ENCODE measurements around the gene REG4. TPM values are rescaled to one million over a fixed set of nuclear protein-coding genes. Genes with fewer than 3 reads are reported as not detected.

The REG4 gene
- polyA plus RNA-seq, 1 donor from 2014 or later: not detected

GRCh38 chr1:119811985-119812557 is 811 bp upstream of the REG4 start:
- Histone ChIP-seq H2AFZ (ENCODE audit: low read depth, low read length) (no peak overlapping the region), H3K4me3 (ENCODE audit: low read length) (no peak overlapping the region), H4K20me1 (ENCODE audit: insufficient read depth) (no peaks in the 10 kb centered on the region), H3K9me2 (ENCODE audit: insufficient read depth, low read length) (no peaks in the 10 kb centered on the region), H3K27me3 (ENCODE audit: insufficient read depth, low read depth, low read length) (no peaks in the 10 kb centered on the region), H3K79me2 (replicated peaks; ENCODE audit: insufficient read depth, low read length) (no peaks in the 10 kb centered on the region), H3F3A (ENCODE audit: insufficient read depth, low read length, poor library complexity, severe bottlenecking) (no peaks in the 10 kb centered on the region), H3K4me2 (ENCODE audit: low read length) (no peak overlapping the region), H3K27ac (ENCODE audit: low read length) (no peak overlapping the region), H3K36me3 (ENCODE audit: insufficient read depth, low read length) (no peaks in the 10 kb centered on the region), H3K9ac (ENCODE audit: low read length) (no peak overlapping the region), H3K9me3 (ENCODE audit: low read length) (no peaks in the 10 kb centered on the region)
- TF ChIP-seq SMC3 (conservative IDR thresholded peaks at IDR 0.05; ENCODE audit: poor library complexity): no peak
- TF ChIP-seq CTCF (IDR thresholded peaks at IDR 0.05; ENCODE audit: poor library complexity, severe bottlenecking): no peak
- TF ChIP-seq RAD21 (conservative IDR thresholded peaks at IDR 0.05): no peak
- no peak for TF ChIP-seq TAF1 (IDR thresholded peaks at IDR 0.05; ENCODE audit: low read depth)
- TF ChIP-seq EZH2 (IDR thresholded peaks at IDR 0.05; ENCODE audit: borderline replicate concordance, insufficient read depth, low read length, poor library complexity, severe bottlenecking): no peak
- TF ChIP-seq REST (IDR thresholded peaks at IDR 0.05; ENCODE audit: borderline replicate concordance): no peak
- TF ChIP-seq EP300 (conservative IDR thresholded peaks at IDR 0.05; ENCODE audit: poor library complexity, severe bottlenecking): no peak
- no peak for TF ChIP-seq MXI1 (conservative IDR thresholded peaks at IDR 0.05; ENCODE audit: poor library complexity, severe bottlenecking)
- no peak for TF ChIP-seq POLR2AphosphoS5 (IDR thresholded peaks at IDR 0.05)

- H3K9ac ChIP-seq (ENCODE audit: low read length): no peak overlapping the region
- no peak overlapping the region for H3K27ac ChIP-seq (ENCODE audit: low read length)
- peak overlapping the region; percentile 28 for H2AFZ ChIP-seq (ENCODE audit: low read depth, low read length)
- no peaks in the 10 kb centered on the region for H3K36me3 ChIP-seq (ENCODE audit: insufficient read depth, low read length)
- H4K20me1 ChIP-seq (ENCODE audit: insufficient read depth): no peaks in the 10 kb centered on the region
- H3F3A ChIP-seq (ENCODE audit: insufficient read depth, low read length, poor library complexity, severe bottlenecking): no peaks in the 10 kb centered on the region
- TF ChIP-seq TAF1 (IDR thresholded peaks at IDR 0.05; ENCODE audit: low read depth): no peak
- TF ChIP-seq CTCF (IDR thresholded peaks at IDR 0.05; ENCODE audit: poor library complexity, severe bottlenecking): peak; percentile 88
- TF ChIP-seq RAD21 (conservative IDR thresholded peaks at IDR 0.05): peak; percentile 82
- no peak for TF ChIP-seq EP300 (conservative IDR thresholded peaks at IDR 0.05; ENCODE audit: poor library complexity, severe bottlenecking)
- peak; percentile 86 for TF ChIP-seq SMC3 (conservative IDR thresholded peaks at IDR 0.05; ENCODE audit: poor library complexity)
- no peaks in the 10 kb centered on the region for H3K9me3 ChIP-seq (ENCODE audit: low read length)
- H3K4me3 ChIP-seq (ENCODE audit: low read length): no peak overlapping the region
- no peaks in the 10 kb centered on the region for H3K79me2 ChIP-seq (replicated peaks; ENCODE audit: insufficient read depth, low read length)
- no peaks in the 10 kb centered on the region for H3K27me3 ChIP-seq (ENCODE audit: insufficient read depth, low read depth, low read length)
- no peak overlapping the region for H3K4me2 ChIP-seq (ENCODE audit: low read length)
- no peaks in the 10 kb centered on the region for H3K9me2 ChIP-seq (ENCODE audit: insufficient read depth, low read length)
Observed at GRCh38 chr1:119808972-119809550, 2.2 kb downstream of the REG4 start.
